A549 (cell line): ENCODE data around the gene KIF26A. TPM values are rescaled to one million over a fixed set of nuclear protein-coding genes. Genes with fewer than 3 reads are reported as not detected.

Source experiments
- ATAC-seq, 2 experiments: fragments of 200-7000 bp in 1 of 2; fragments of >200 bp in 1 of 2; cut with Nextera tagmentation in 1 of 2; cut with Tn5 transposase in 1 of 2; 3 replicates each; pipeline versions ENCODE4 v1.8.0 to v1.9.1; 2018 to 2020; ENCODE audit warnings: mild to moderate bottlenecking in 1 of 2, moderate library complexity in 1 of 2
- CTCF ChIA-PET: fragments of 300-600 bp; sonication (Branson Sonifier 250); formaldehyde crosslinking; extraction: SDS; loops from one replicate; lab custom pipeline; 2021; ENCODE audit warnings: antibody characterized with exemption, inconsistent platforms; lab: Yijun Ruan, JAX
- POLR2A ChIA-PET: fragments of 350-600 bp; formaldehyde crosslinking; extraction: SDS; loops from one replicate; lab custom pipeline; 2021; ENCODE audit warnings: antibody characterized with exemption, inconsistent platforms; lab: Yijun Ruan, JAX
- DNase-seq, 2 experiments: peaks; one replicate each; pipeline versions ENCODE4 v3.0.0 to v3.0.0-alpha.2; 2011 to 2016; ENCODE audit warnings: low read depth in 1 of 2, low spot score in 1 of 2
- FAIRE-seq: peaks from 2 replicates; lab custom pipeline; 2011; peaks lifted over from hg19 to GRCh38; lab: Jason Lieb, UNC
- H3K27ac ChIP-seq, 2 experiments: fragments of >200 bp; sonication (Bioruptor Twin); formaldehyde crosslinking; 3 replicates each; pipeline ENCODE4 v1.5.1; 2016 to 2017
- H3K4me1 ChIP-seq: fragments of >200 bp; sonication (Bioruptor Twin); formaldehyde crosslinking; 3 replicates; pipeline ENCODE4 v1.6.1; 2016
- H3K4me2 ChIP-seq: fragments of >200 bp; sonication (Bioruptor Twin); formaldehyde crosslinking; 3 replicates; pipeline ENCODE4 v1.6.1; 2016
- H3K4me3 ChIP-seq: fragments of >200 bp; sonication (Bioruptor Twin); formaldehyde crosslinking; 3 replicates; pipeline ENCODE4 v1.5.1; 2016
- H3K9me3 ChIP-seq: fragments of >200 bp; sonication (Bioruptor Twin); formaldehyde crosslinking; 3 replicates; pipeline ENCODE4 v1.6.1; 2016
- CHD2 ChIP-seq: fragments of 150-350 bp; IDR thresholded peaks from 2 replicates; pipeline ENCODE4 v1.6.1; 2014; ENCODE audit warnings: low read length; ENCODE audit not compliant: partially characterized antibody
- EP300 ChIP-seq, 2 experiments: fragments of >200 bp; sonication (Bioruptor Twin); formaldehyde crosslinking; IDR thresholded peaks; 2 replicates in 1 of 2; 3 replicates in 1 of 2; pipeline ENCODE4 v1.6.1; 2016 to 2017
- FOSB ChIP-seq: fragments of 250-450 bp; sonication (Bioruptor Pico); IDR thresholded peaks from 2 replicates; pipeline ENCODE4 v1.5.0; 2020; ENCODE audit warnings: mild to moderate bottlenecking, moderate library complexity
- HOXA7 ChIP-seq: fragments of 250-450 bp; sonication (Bioruptor Pico); IDR thresholded peaks from 2 replicates; pipeline ENCODE4 v1.5.0; 2020; ENCODE audit warnings: mild to moderate bottlenecking, moderate library complexity
- POLR2AphosphoS2 ChIP-seq: conservative IDR thresholded peaks from 2 replicates; pipeline ENCODE4 v1.6.1; 2012; ENCODE audit warnings: low read length, improper control_type of control experiment, inconsistent platforms
- SMC3 ChIP-seq: fragments of >200 bp; sonication (Bioruptor Twin); formaldehyde crosslinking; IDR thresholded peaks from 3 replicates; pipeline ENCODE4 v1.6.1; 2018; ENCODE audit warnings: inconsistent platforms
- SREBF2 ChIP-seq: fragments of 450-650 bp; IDR thresholded peaks from 2 replicates; pipeline ENCODE4 v1.6.1; 2014; ENCODE audit warnings: mild to moderate bottlenecking, moderate library complexity
- ZC3H11A ChIP-seq: fragments of 450-650 bp; IDR thresholded peaks from 2 replicates; pipeline ENCODE4 v1.6.1; 2014; ENCODE audit warnings: antibody characterized with exemption, mild to moderate bottlenecking
- WGBS: methylation state at CpG from one replicate; pipeline ENCODE4 v1.1.6; 2017; ENCODE audit errors: missing lambda C conversion rate; 5-methylcytosine and 5-hydroxymethylcytosine counted together
- polyA plus RNA-seq, 4 experiments: library from polyadenylated mRNA; depleted of rRNA in 3 of 4; stranded (reverse); fragments of >200 nt; fragmentation: RNase III in 1 of 4; extraction: RNeasy Plus Mini Kit Qiagen cat#74134 plus additional on column Dnase treatment in 1 of 4; gene quantifications; 2 replicates in 3 of 4; 3 replicates in 1 of 4; pipeline ENCODE4 v1.2.3, GENCODE V29; 2011 to 2017
- TF ChIP-seq, protein P1 (sequence below): fragments of >200 bp; sonication (Bioruptor Twin); formaldehyde crosslinking; IDR thresholded peaks from 3 replicates; pipeline ENCODE4 v1.5.1; 2016
- TF ChIP-seq, protein P2 (sequence below): fragments of >200 bp; sonication (Bioruptor Twin); formaldehyde crosslinking; IDR thresholded peaks from 2 replicates; pipeline ENCODE4 v1.6.1; 2016
- TF ChIP-seq, protein P3 (sequence below): IDR thresholded peaks from 2 replicates; pipeline ENCODE4 v1.6.1; 2012; ENCODE audit warnings: low read depth, borderline replicate concordance
- TF ChIP-seq, protein P4 (sequence below): fragments of 450-650 bp; IDR thresholded peaks from 2 replicates; pipeline ENCODE4 v1.6.1; 2014; ENCODE audit warnings: antibody characterized with exemption

KIF26A gene
- polyA plus RNA-seq, 2 of the 4 experiments (the other 2 are of a cell fraction): 0.28 to 2.3 TPM

DNA sequence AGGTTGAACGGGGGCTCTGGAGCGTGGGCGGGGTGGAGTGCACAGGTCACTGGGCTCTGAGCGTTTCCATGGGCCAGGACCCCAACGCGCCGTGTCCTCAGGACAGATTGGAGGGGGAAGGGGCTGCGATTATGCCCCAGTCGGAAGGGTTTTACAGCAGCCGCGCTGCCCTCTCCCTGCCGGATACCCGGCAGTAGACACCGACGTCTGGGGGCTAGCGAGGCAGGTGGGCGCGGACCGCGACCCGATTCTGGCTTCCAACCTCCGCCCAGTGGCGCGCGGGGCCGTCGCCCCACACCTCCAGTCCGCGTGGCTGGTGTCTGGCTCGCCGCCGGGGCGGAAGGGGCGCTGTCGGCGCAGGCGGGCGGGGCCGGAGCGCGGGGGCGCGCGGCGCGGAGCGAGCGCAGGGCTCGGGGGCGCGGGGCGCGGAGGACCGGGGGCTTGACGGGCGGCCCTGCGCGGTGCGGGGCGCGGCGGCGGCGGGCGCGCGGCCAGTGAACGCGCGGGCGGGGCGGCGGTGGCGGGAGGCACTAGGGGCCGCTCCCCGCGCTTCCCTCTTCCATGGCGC lies 2.4 kb upstream of the KIF26A start:
- ATAC-seq (no peak), FAIRE-seq (no peak), DNase-seq (no peak)
- ChIA-PET POLR2A (no interaction called here), CTCF (interaction anchor here (0.9 to 1.6 kb wide), 2 partner anchors 8 to 428 kb away, joined by 4 to 6 read pairs; no protein-coding TSS in a partner anchor)
- Histone ChIP-seq H3K4me3 (peak overlapping the region; percentile 55), H3K4me2 (peak overlapping the region; percentile 98), H3K9me3 (no peaks in the 10 kb centered on the region; the same call in 2 of the 3 replicates)
- WGBS: 4% methylated on average over 9 of the region's 78 CpGs
- TF ChIP-seq, protein P1, sequence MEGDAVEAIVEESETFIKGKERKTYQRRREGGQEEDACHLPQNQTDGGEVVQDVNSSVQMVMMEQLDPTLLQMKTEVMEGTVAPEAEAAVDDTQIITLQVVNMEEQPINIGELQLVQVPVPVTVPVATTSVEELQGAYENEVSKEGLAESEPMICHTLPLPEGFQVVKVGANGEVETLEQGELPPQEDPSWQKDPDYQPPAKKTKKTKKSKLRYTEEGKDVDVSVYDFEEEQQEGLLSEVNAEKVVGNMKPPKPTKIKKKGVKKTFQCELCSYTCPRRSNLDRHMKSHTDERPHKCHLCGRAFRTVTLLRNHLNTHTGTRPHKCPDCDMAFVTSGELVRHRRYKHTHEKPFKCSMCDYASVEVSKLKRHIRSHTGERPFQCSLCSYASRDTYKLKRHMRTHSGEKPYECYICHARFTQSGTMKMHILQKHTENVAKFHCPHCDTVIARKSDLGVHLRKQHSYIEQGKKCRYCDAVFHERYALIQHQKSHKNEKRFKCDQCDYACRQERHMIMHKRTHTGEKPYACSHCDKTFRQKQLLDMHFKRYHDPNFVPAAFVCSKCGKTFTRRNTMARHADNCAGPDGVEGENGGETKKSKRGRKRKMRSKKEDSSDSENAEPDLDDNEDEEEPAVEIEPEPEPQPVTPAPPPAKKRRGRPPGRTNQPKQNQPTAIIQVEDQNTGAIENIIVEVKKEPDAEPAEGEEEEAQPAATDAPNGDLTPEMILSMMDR: peak; percentile 22; the same call in 2 of the 3 replicates
- TF ChIP-seq SREBF2: no peak
- TF ChIP-seq, all 56 proteins: peak for 1
- Histone ChIP-seq H3K4me1 (peaks cover 26% of the 10 kb centered on the region), H3K27ac (peak overlapping the region in 1 of 2 experiments; percentile 69; a peak in 3 of 6 replicates)

DNA sequence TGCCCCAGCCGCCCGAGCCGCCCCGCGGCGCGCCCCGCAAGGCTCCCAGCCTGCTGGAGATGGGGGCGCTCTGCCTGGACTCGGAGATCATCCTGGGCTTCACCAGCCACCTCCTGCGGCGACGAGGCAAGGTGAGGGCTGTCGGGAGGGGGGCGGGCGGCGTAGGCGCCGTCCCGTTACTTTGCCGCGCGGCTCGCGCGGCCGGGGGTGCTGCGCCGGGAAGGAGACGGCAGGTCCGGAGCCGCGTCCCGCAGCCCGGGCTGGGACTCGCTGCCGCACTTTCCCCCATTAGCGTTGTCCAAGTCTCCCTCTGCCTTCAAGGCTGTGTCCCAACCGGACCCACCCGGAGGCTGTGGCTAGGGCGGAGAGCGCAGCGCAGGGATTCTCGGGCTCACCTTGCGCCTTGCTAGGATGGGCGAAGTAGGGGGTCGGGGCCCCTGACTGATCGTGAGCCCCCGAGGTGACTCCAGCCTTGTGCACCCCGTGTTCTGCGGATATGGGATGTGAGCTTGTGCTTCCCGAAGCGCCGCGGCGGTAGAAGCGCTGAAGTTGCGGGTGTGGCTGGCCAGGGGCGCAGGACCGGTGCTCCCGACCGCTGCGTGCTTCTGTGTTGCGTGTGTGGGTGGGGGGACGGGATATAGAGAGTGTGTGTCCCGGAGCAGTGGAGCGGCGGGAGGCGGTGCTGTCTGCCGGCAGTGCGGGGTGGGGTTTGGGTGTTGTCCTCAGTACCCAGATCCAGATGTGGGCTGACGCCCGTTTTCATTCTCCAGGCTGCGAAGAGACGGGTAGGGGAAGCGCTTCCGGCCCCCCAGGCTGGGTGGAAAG lies 1.7 kb upstream of the KIF26A start:
- CTCF ChIA-PET: interaction anchor here (0.6 to 1.9 kb wide), 13 partner anchors 8 to 459 kb away, joined by 3 to 32 read pairs (median 4); no protein-coding TSS in a partner anchor
- DNase-seq (peak in 1 of 2 experiments; percentile 34), FAIRE-seq (no peak), ATAC-seq (no peak)
- Histone ChIP-seq H3K9me3 (no peaks in the 10 kb centered on the region), H3K27ac (peak overlapping the region in 1 of 2 experiments; percentile 69; a peak in 3 of 6 replicates), H3K4me2 (peak overlapping the region; percentile 98), H3K4me3 (peak overlapping the region; percentile 55), H3K4me1 (peaks cover 26% of the 10 kb centered on the region)
- POLR2A ChIA-PET: no interaction called here
- WGBS: 3% methylated on average over 12 of the region's 77 CpGs
- TF ChIP-seq EP300 (IDR thresholded peaks at IDR 0.05) (no peak), POLR2AphosphoS2 (no peak), HOXA7 (CRISPR knock-in tag) (no peak), CHD2 (no peak), FOSB (CRISPR knock-in tag) (no peak), SMC3 (no peak), ZC3H11A (no peak)
- TF ChIP-seq, protein P2, sequence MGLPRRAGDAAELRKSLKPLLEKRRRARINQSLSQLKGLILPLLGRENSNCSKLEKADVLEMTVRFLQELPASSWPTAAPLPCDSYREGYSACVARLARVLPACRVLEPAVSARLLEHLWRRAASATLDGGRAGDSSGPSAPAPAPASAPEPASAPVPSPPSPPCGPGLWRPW: no peak
- TF ChIP-seq, protein P3, sequence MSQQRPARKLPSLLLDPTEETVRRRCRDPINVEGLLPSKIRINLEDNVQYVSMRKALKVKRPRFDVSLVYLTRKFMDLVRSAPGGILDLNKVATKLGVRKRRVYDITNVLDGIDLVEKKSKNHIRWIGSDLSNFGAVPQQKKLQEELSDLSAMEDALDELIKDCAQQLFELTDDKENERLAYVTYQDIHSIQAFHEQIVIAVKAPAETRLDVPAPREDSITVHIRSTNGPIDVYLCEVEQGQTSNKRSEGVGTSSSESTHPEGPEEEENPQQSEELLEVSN: no peak
- TF ChIP-seq, protein P1: no peak; the same call in 2 of the 3 replicates
- TF ChIP-seq, protein P4, sequence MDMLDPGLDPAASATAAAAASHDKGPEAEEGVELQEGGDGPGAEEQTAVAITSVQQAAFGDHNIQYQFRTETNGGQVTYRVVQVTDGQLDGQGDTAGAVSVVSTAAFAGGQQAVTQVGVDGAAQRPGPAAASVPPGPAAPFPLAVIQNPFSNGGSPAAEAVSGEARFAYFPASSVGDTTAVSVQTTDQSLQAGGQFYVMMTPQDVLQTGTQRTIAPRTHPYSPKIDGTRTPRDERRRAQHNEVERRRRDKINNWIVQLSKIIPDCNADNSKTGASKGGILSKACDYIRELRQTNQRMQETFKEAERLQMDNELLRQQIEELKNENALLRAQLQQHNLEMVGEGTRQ: no peak
